NCI-H526 treated with DMSO at 0.1 percent for 48 hours (cell line): ENCODE results near the gene CCHCR1.
A peak's percentile ranks its signal among the peaks of the same experiment; 100 is the strongest.
"Not testable (repeated sequence)": the region's sequence is repeated elsewhere in the genome, so short reads cannot be mapped to it uniquely, and the experiment has no call there.

ENCODE experiments used
- DNase-seq: peaks from one replicate; lab custom pipeline; 2025; lab: John Stamatoyannopoulos, UW

Gene CCHCR1, protein sequence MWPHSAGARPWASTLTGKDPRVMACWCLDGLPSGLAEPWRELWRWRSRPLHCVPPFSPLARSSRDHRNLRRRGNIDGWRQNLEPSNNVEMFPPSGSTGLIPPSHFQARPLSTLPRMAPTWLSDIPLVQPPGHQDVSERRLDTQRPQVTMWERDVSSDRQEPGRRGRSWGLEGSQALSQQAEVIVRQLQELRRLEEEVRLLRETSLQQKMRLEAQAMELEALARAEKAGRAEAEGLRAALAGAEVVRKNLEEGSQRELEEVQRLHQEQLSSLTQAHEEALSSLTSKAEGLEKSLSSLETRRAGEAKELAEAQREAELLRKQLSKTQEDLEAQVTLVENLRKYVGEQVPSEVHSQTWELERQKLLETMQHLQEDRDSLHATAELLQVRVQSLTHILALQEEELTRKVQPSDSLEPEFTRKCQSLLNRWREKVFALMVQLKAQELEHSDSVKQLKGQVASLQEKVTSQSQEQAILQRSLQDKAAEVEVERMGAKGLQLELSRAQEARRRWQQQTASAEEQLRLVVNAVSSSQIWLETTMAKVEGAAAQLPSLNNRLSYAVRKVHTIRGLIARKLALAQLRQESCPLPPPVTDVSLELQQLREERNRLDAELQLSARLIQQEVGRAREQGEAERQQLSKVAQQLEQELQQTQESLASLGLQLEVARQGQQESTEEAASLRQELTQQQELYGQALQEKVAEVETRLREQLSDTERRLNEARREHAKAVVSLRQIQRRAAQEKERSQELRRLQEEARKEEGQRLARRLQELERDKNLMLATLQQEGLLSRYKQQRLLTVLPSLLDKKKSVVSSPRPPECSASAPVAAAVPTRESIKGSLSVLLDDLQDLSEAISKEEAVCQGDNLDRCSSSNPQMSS

DNA sequence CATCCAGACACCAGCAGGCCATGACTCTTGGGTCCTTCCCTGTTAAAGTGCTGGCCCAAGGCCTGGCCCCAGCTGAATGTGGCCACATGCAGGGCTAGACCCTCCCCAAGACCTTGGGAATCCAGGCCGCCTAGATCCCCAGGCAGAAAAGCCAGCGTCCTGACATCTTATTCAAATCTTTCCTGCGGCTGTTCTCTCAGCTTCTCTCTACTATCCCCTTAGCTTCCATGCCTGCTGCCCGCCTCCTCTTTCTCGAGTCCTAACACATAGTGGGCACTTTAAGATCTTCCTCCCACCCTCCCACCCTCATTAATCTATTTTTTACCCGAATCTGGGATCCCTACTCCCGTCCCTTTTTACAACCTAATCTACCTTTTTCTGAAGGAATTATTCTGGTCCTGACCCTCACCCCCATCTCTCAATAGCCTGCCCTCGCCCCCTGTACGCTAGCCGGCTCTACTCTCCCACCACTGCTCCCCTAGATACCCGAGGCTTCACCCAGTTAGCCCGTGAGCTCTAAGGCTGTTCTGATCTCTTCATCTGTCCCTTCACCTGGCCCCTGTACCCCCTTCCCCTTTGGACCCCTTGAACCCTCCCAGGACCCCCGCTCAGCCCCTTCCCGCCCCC lies at the start of gene CCHCR1:
Gene CCHCR1, minus strand, starts transcription at position 290 of the 627 bp plus-strand sequence. Its CDS starts 202 bp downstream, at position 88.
- no peak for DNase-seq

GRCh38 chr6:31205638-31206037 lies 48.0 kb upstream of the CCHCR1 start:
- DNase-seq = no peak

GRCh38 chr6:31204751-31205145 lies 47.1 kb upstream of the CCHCR1 start:
- DNase-seq = no peak

- peak; percentile 94 for DNase-seq
Observed at GRCh38 chr6:31203345-31203979, 45.9 kb upstream of the CCHCR1 start.

DNA sequence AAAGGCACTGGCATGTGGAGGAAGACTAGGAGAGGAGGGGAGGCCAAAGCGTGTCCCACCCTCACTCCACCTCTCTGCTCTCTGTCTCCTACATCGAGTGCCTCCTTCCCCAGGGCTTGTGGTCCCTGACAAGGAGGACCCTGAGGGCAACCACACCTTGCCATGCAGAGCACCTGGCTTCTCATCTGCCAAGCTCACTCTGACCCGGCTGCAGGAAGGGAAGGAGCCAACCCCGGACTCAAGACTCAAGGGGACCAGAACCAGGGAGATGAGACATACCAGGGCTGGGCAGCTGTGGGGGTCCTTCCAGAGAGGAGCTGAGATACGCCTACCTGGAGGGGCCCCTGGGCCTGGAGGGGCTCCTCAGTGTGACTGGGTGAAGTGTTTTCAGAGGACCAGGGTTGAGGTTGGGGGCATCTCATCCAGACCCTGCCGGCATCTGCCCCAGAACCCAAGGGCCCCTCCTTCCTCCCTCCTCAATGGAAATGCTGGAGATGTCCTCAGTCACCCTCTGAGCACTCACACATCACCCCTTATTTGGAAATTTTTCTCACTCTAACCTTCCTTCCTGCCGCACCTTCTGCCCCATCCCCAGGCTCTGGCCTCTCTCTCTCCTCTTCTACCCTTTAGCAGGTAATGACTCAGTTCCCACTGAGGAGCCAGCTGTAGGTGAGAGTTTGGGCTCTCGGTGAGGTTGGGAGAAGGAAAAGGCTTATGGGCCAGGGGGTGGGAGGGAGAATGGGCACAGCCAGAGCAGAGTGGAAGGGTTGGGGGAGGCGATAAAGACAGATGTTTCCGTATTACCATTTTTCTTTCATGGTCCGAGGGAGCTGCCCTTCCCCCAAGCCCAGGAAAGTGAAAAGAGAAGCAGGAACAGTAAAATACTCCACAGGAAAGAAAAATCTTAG lies 44.9 kb upstream of the CCHCR1 start:
- DNase-seq = peak; percentile 11

DNA sequence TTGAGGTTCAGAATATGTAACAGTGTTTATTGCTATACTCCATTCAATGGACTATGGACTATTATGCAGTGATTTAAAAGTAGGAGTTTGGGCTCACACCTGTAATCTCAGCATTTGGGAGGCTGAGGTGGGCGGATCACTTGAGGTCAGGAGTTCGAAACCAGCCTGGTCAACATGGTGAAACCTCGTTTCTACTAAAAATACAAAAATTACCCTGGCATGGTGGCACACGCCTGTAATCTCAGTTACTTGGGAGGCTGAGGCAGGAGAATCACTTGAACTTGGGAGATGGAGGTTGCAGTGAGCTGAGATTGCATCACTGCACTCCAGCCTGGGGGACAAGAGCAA lies 41.5 kb upstream of the CCHCR1 start:
- not testable (repeated sequence) for DNase-seq

- DNase-seq = peak; percentile 91
Observed at GRCh38 chr6:31197559-31198305, 40.1 kb upstream of the CCHCR1 start.

DNA sequence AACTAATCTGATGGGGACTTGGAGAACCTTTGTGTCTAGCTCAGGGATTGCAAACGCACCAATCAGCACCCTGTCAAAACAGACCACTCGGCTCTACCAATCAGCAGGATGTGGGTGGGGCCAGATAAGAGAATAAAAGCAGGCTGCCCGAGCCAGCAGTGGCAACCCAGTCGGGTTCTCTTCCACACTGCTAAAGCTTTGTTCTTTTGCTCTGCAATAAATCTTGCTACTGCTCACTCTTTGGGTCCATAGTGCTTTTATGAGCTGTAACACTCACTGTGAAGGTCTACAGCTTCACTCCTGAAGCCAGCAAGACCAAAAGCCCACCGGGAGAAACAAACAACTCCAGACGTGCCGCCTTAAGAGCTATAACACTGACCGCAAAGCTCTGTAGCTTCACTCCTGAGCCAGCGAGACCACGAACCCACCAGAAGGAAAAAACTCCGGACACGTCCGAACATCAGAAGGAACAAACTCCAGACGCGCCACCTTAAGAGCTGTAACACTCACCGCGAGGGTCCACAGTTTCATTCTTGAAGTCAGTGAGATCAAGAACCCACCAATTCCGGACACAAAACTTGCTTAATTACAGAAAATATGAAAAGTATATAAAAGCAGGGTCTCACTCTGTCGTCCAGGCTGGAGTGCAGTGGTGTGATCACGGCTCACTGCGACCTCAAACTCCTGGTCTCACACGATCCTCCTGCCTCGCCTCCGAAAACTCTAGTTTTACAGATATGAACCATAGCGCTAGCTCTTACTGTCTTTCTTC lies 38.8 kb upstream of the CCHCR1 start:
- not testable (repeated sequence) for DNase-seq

- DNase-seq = not testable (repeated sequence)
Observed at GRCh38 chr6:31195308-31195979, 37.8 kb upstream of the CCHCR1 start.

GRCh38 chr6:31194061-31194834 lies 36.6 kb upstream of the CCHCR1 start:
- no peak for DNase-seq

DNA sequence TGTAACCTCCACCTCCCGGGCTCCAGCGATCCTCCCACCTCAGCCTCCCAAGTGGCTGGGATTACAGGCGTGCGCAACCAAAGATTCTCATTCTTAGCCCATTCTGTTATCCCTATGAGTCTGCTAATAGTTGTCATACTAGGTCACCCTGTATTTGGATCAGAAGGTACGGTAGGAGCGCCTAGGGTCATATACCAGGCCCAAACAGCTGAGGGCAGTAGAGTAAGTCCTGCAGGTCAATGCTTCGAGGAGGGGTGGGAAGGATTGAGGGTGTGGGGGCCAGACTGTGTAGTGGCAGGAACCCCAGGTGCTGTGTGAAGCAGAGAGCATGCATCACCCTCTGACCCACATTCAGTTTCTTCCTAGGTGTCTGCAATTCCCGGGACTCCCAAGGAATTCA lies 35.6 kb upstream of the CCHCR1 start:
- DNase-seq = no peak

- peak; percentile 31 for DNase-seq
Observed at GRCh38 chr6:31192431-31193105, 35.0 kb upstream of the CCHCR1 start.

GRCh38 chr6:31190488-31190887 lies 32.9 kb upstream of the CCHCR1 start:
- no peak for DNase-seq

GRCh38 chr6:31189223-31189622 lies 31.6 kb upstream of the CCHCR1 start:
- DNase-seq = not testable (repeated sequence)

DNA sequence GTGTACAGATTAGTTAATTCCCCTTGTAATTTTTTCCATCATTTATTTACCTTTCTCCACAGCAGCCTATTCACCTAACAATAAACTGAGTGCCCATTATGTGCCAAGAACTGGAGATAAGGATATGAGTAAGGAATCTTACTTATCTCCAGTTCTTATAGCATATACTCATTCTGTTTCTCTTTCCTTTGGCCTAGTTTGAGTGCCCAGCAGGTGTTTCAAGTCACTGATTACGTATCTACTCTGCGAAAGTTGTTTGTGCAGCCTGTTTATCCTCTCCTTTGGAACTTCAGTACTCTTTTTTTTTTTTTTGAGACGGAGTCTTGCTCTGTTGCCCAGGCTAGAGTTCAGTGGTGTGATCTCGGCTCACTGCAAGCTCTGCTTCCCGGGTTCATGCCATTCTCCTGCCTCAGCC lies 30.2 kb upstream of the CCHCR1 start:
- DNase-seq = no peak

- DNase-seq = no peak
Observed at GRCh38 chr6:31186052-31186734, 28.6 kb upstream of the CCHCR1 start.

GRCh38 chr6:31185695-31186051 lies 28.1 kb upstream of the CCHCR1 start:
- not testable (repeated sequence) for DNase-seq
